WTC11 (cell line): ENCODE measurements around the gene CCDC175. TPM values are rescaled to one million over a fixed set of nuclear protein-coding genes. Genes with fewer than 3 reads are reported as not detected.

Experiments used
- ATAC-seq: fragments of 200-7000 bp; cut with Tn5 transposase; 2 replicates; pipeline ENCODE4 v1.10.0; 2021; ENCODE audit warnings: mild to moderate bottlenecking, moderate library complexity
- CTCF ChIA-PET: fragments of 300-600 bp; sonication (Branson Sonifier 250); formaldehyde crosslinking; loops from one replicate; lab custom pipeline; 2021; ENCODE audit warnings: antibody characterized with exemption; lab: Charles Lee
- POLR2A ChIA-PET: fragments of 350-600 bp; sonication (Branson Sonifier 250); formaldehyde crosslinking; loops from one replicate; lab custom pipeline; 2021; ENCODE audit warnings: antibody characterized with exemption; lab: Charles Lee
- DNase-seq: peaks from one replicate; pipeline ENCODE4 v3.0.0; 2021; ENCODE audit warnings: low spot score
- H3K27ac Mint-ChIP-seq: 2 replicates; pipeline ENCODE4 v1.8.0; 2021; ENCODE audit warnings: mixed read lengths
- H3K27me3 Mint-ChIP-seq: 2 replicates; pipeline ENCODE4 v1.8.0; 2021; ENCODE audit warnings: low read depth, mild to moderate bottlenecking, moderate library complexity, mixed read lengths
- H3K36me3 Mint-ChIP-seq: 2 replicates; pipeline ENCODE4 v1.8.0; 2021; ENCODE audit warnings: mixed read lengths
- H3K4me1 Mint-ChIP-seq: 2 replicates; pipeline ENCODE4 v1.8.0; 2022; ENCODE audit warnings: mixed read lengths
- H3K4me3 Mint-ChIP-seq: 2 replicates; pipeline ENCODE4 v1.8.0; 2021; ENCODE audit warnings: mild to moderate bottlenecking, moderate library complexity, mixed read lengths
- H3K9me3 Mint-ChIP-seq: 2 replicates; pipeline ENCODE4 v1.8.0; 2021; ENCODE audit warnings: mixed read lengths
- FOXK1 ChIP-seq: sonication (generic); formaldehyde crosslinking; IDR thresholded peaks from 2 replicates; pipeline ENCODE4 v1.8.0; 2022; ENCODE audit warnings: mild to moderate bottlenecking, moderate library complexity, missing genetic modification reagents
- GABPB1 ChIP-seq: sonication (generic); formaldehyde crosslinking; IDR thresholded peaks from 2 replicates; pipeline ENCODE4 v1.8.1; 2023; ENCODE audit warnings: mild to moderate bottlenecking, missing genetic modification reagents
- JAZF1 ChIP-seq: fragments of 250-450 bp; sonication (Bioruptor Pico); IDR thresholded peaks from 2 replicates; pipeline ENCODE4 v1.9.0; 2021; ENCODE audit warnings: moderate library complexity, mild to moderate bottlenecking, inconsistent platforms
- MLX ChIP-seq: sonication (generic); formaldehyde crosslinking; IDR thresholded peaks from 2 replicates; pipeline ENCODE4 v1.8.1; 2023; ENCODE audit warnings: mild to moderate bottlenecking, missing genetic modification reagents, moderate library complexity
- MXD4 ChIP-seq: fragments of 250-450 bp; sonication (Bioruptor Pico); IDR thresholded peaks from 2 replicates; pipeline ENCODE4 v1.8.0; 2021; ENCODE audit warnings: mild to moderate bottlenecking, moderate library complexity, borderline replicate concordance
- NFE2L1 ChIP-seq: sonication (generic); formaldehyde crosslinking; IDR thresholded peaks from 2 replicates; pipeline ENCODE4 v1.8.1; 2023; ENCODE audit warnings: missing genetic modification reagents
- PRRX2 ChIP-seq: fragments of 250-450 bp; sonication (Bioruptor Pico); IDR thresholded peaks from 2 replicates; pipeline ENCODE4 v1.8.0; 2021; ENCODE audit warnings: mild to moderate bottlenecking
- TEAD4 ChIP-seq: sonication (generic); formaldehyde crosslinking; IDR thresholded peaks from 2 replicates; pipeline ENCODE4 v1.8.0; 2022; ENCODE audit warnings: mild to moderate bottlenecking, missing genetic modification reagents
- ZNF396 ChIP-seq: fragments of 250-450 bp; sonication (Bioruptor Pico); IDR thresholded peaks from 2 replicates; pipeline ENCODE4 v1.8.0; 2021; ENCODE audit warnings: mild to moderate bottlenecking, moderate library complexity, borderline replicate concordance
- total RNA-seq: library from RNA; stranded (reverse); gene quantifications from 3 replicates; pipeline ENCODE4 v1.2.3, GENCODE V29; 2021
- TF ChIP-seq, protein P1 (sequence below): sonication (generic); formaldehyde crosslinking; IDR thresholded peaks from 2 replicates; pipeline ENCODE4 v1.8.1; 2023; ENCODE audit warnings: mild to moderate bottlenecking, missing genetic modification reagents, borderline replicate concordance
- TF ChIP-seq, protein P2 (sequence below): fragments of 250-450 bp; sonication (Bioruptor Pico); IDR thresholded peaks from 2 replicates; pipeline ENCODE4 v1.9.0; 2021; ENCODE audit warnings: mild to moderate bottlenecking, borderline replicate concordance
- TF ChIP-seq, protein P3 (sequence below): fragments of 250-450 bp; sonication (Bioruptor Pico); conservative IDR thresholded peaks from 2 replicates; pipeline ENCODE4 v1.9.0; 2021; ENCODE audit warnings: mild to moderate bottlenecking
- TF ChIP-seq, protein P4 (sequence below): fragments of 250-450 bp; sonication (Bioruptor Pico); IDR thresholded peaks from 2 replicates; pipeline ENCODE4 v1.8.0; 2021; ENCODE audit warnings: mild to moderate bottlenecking
- TF ChIP-seq, protein P5 (sequence below): fragments of 250-450 bp; sonication (Bioruptor Pico); IDR thresholded peaks from 2 replicates; pipeline ENCODE4 v1.9.0; 2021; ENCODE audit warnings: mild to moderate bottlenecking
- TF ChIP-seq, protein P6 (sequence below): fragments of 250-450 bp; sonication (Bioruptor Pico); IDR thresholded peaks from 2 replicates; pipeline ENCODE4 v1.9.0; 2021; ENCODE audit warnings: mild to moderate bottlenecking

CCDC175 gene
- total RNA-seq, 1 experiment from 2014 or later, result not detected

DNA sequence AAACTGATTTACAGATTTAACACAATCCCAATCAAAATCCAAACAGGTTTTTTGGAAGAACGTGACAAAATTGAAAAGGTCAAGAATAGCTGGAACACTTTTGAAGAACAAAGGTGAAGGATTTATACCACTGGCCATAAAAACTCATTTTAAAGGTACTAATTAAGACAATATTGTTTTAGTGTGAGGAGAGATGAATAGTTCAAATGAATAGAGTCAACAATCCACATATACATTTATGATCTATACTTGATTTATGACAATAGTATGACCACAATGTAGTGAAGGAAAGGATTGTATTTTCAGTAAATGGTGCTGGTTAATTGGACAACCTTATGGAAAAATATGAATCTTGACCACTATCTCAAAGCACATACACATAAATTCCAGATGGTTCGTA is 29.3 kb downstream of the CCDC175 start (continued):
- TF ChIP-seq, protein P1, sequence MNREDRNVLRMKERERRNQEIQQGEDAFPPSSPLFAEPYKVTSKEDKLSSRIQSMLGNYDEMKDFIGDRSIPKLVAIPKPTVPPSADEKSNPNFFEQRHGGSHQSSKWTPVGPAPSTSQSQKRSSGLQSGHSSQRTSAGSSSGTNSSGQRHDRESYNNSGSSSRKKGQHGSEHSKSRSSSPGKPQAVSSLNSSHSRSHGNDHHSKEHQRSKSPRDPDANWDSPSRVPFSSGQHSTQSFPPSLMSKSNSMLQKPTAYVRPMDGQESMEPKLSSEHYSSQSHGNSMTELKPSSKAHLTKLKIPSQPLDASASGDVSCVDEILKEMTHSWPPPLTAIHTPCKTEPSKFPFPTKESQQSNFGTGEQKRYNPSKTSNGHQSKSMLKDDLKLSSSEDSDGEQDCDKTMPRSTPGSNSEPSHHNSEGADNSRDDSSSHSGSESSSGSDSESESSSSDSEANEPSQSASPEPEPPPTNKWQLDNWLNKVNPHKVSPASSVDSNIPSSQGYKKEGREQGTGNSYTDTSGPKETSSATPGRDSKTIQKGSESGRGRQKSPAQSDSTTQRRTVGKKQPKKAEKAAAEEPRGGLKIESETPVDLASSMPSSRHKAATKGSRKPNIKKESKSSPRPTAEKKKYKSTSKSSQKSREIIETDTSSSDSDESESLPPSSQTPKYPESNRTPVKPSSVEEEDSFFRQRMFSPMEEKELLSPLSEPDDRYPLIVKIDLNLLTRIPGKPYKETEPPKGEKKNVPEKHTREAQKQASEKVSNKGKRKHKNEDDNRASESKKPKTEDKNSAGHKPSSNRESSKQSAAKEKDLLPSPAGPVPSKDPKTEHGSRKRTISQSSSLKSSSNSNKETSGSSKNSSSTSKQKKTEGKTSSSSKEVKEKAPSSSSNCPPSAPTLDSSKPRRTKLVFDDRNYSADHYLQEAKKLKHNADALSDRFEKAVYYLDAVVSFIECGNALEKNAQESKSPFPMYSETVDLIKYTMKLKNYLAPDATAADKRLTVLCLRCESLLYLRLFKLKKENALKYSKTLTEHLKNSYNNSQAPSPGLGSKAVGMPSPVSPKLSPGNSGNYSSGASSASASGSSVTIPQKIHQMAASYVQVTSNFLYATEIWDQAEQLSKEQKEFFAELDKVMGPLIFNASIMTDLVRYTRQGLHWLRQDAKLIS, result no peak
- no peak for TF ChIP-seq NFE2L1 (CRISPR knock-in tag)
- TF ChIP-seq, protein P2, sequence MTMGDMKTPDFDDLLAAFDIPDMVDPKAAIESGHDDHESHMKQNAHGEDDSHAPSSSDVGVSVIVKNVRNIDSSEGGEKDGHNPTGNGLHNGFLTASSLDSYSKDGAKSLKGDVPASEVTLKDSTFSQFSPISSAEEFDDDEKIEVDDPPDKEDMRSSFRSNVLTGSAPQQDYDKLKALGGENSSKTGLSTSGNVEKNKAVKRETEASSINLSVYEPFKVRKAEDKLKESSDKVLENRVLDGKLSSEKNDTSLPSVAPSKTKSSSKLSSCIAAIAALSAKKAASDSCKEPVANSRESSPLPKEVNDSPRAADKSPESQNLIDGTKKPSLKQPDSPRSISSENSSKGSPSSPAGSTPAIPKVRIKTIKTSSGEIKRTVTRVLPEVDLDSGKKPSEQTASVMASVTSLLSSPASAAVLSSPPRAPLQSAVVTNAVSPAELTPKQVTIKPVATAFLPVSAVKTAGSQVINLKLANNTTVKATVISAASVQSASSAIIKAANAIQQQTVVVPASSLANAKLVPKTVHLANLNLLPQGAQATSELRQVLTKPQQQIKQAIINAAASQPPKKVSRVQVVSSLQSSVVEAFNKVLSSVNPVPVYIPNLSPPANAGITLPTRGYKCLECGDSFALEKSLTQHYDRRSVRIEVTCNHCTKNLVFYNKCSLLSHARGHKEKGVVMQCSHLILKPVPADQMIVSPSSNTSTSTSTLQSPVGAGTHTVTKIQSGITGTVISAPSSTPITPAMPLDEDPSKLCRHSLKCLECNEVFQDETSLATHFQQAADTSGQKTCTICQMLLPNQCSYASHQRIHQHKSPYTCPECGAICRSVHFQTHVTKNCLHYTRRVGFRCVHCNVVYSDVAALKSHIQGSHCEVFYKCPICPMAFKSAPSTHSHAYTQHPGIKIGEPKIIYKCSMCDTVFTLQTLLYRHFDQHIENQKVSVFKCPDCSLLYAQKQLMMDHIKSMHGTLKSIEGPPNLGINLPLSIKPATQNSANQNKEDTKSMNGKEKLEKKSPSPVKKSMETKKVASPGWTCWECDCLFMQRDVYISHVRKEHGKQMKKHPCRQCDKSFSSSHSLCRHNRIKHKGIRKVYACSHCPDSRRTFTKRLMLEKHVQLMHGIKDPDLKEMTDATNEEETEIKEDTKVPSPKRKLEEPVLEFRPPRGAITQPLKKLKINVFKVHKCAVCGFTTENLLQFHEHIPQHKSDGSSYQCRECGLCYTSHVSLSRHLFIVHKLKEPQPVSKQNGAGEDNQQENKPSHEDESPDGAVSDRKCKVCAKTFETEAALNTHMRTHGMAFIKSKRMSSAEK (CRISPR knock-in tag), result no peak
- TF ChIP-seq, protein P3, sequence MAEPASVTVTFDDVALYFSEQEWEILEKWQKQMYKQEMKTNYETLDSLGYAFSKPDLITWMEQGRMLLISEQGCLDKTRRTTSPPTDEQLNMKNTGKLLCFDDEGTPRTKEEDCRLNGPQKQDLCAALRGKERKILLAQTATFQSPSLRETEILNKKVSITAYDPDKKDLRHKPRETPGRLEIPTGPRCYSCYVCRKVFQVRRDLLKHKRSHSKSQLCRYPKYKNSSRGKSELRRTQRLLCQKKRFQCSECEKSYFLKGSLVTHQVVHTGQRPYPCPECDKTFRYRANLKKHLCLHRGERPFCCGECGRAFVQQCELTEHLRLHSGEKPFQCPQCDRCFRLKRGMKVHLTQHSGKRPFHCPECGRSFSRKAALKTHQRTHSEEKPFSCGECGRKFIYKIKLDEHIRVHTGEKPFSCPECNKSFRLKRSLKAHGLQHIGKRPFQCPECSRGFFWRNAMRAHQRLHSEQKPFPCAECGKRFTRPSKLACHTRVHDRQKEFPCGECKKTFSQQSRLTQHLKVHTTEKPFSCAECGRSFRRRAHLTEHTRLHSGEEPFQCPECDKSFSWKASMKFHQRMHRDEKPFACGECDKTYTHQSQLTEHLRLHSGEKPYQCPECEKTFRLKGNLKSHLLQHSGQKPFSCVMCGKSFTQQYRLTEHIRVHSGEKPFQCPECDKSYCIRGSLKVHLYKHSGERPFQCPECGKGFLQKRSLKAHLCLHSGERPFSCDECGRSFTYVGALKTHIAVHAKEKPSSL (CRISPR knock-in tag), result no peak
- no peak for TF ChIP-seq MXD4 (CRISPR knock-in tag)
- TF ChIP-seq FOXK1, result no peak

DNA sequence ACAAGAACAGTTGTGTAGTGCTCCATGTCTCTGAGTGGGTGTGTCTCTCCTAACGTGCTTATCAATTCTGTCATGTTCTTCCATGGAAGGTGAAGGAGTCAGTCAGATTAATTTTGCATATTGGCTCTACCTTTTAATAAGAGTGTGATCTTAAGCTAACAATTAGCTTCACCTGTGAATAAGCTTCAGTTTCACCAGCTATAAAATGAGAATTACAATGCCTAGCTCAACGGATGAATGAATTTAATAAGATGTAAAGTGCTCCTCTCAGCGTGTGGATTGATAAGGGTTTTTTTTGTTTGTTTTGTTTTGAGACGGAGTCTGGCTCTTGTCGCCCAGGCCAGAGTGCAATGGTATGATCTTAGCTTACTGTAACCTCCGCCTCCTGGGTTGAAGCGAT is 32.7 kb downstream of the CCDC175 start:
- Mint-ChIP-seq H3K27ac (no peak overlapping the region), H3K36me3 (no peaks in the 10 kb centered on the region), H3K4me1 (peaks cover 16% of the 10 kb centered on the region), H3K27me3 (no peaks in the 10 kb centered on the region; the same call in 1 of the 2 replicates), H3K4me3 (no peak overlapping the region), H3K9me3 (peaks cover 2% of the 10 kb centered on the region; the same call in 1 of the 2 replicates)
- ATAC-seq (no peak), DNase-seq (no peak)
- ChIA-PET CTCF (interaction anchor here (0.7 to 2.6 kb wide), 4 partner anchors 32 to 354 kb away, joined by 3 to 15 read pairs (median 4); partner anchors contain the start of gene CCDC175), POLR2A (no interaction called here)
- TF ChIP-seq, protein P4, sequence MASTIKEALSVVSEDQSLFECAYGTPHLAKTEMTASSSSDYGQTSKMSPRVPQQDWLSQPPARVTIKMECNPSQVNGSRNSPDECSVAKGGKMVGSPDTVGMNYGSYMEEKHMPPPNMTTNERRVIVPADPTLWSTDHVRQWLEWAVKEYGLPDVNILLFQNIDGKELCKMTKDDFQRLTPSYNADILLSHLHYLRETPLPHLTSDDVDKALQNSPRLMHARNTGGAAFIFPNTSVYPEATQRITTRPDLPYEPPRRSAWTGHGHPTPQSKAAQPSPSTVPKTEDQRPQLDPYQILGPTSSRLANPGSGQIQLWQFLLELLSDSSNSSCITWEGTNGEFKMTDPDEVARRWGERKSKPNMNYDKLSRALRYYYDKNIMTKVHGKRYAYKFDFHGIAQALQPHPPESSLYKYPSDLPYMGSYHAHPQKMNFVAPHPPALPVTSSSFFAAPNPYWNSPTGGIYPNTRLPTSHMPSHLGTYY, result no peak
- TF ChIP-seq GABPB1 (CRISPR knock-in tag) (no peak), MLX (CRISPR knock-in tag) (no peak), PRRX2 (no peak), TEAD4 (no peak), JAZF1 (CRISPR knock-in tag) (no peak), ZNF396 (CRISPR knock-in tag) (no peak)
- TF ChIP-seq, protein P5, sequence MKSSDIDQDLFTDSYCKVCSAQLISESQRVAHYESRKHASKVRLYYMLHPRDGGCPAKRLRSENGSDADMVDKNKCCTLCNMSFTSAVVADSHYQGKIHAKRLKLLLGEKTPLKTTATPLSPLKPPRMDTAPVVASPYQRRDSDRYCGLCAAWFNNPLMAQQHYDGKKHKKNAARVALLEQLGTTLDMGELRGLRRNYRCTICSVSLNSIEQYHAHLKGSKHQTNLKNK, result no peak
- TF ChIP-seq, protein P1, result no peak
- TF ChIP-seq, protein P6, sequence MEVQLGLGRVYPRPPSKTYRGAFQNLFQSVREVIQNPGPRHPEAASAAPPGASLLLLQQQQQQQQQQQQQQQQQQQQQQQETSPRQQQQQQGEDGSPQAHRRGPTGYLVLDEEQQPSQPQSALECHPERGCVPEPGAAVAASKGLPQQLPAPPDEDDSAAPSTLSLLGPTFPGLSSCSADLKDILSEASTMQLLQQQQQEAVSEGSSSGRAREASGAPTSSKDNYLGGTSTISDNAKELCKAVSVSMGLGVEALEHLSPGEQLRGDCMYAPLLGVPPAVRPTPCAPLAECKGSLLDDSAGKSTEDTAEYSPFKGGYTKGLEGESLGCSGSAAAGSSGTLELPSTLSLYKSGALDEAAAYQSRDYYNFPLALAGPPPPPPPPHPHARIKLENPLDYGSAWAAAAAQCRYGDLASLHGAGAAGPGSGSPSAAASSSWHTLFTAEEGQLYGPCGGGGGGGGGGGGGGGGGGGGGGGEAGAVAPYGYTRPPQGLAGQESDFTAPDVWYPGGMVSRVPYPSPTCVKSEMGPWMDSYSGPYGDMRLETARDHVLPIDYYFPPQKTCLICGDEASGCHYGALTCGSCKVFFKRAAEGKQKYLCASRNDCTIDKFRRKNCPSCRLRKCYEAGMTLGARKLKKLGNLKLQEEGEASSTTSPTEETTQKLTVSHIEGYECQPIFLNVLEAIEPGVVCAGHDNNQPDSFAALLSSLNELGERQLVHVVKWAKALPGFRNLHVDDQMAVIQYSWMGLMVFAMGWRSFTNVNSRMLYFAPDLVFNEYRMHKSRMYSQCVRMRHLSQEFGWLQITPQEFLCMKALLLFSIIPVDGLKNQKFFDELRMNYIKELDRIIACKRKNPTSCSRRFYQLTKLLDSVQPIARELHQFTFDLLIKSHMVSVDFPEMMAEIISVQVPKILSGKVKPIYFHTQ (CRISPR knock-in tag), result no peak
